GM12878 (cell line): ENCODE results near the gene CLIC6.

Source experiments
- CTCF ChIP-seq, 3 experiments: IDR thresholded peaks in 2 of 3; conservative IDR thresholded peaks in 1 of 3; 2 replicates each; pipeline ENCODE4 v1.5.1; 2011; ENCODE audit warnings: low read depth in 3 of 3, low read length in 3 of 3, mild to moderate bottlenecking in 3 of 3, control low read depth in 2 of 3, moderate library complexity in 2 of 3, inconsistent platforms in 1 of 3, mixed read lengths in 1 of 3; ENCODE audit not compliant: control insufficient read depth in 2 of 3, insufficient read depth in 1 of 3; ENCODE audit errors: extremely low read depth in 1 of 3
- ELK1 ChIP-seq: IDR thresholded peaks from 2 replicates; pipeline ENCODE4 v1.6.1; 2012; ENCODE audit warnings: low read depth, low read length, improper control_type of control experiment
- FOS ChIP-seq: IDR thresholded peaks from 3 replicates; pipeline ENCODE4 v1.6.1; 2011; ENCODE audit warnings: borderline replicate concordance; ENCODE audit not compliant: insufficient read length; ENCODE audit errors: extremely low read depth
- JUND ChIP-seq: IDR thresholded peaks from 2 replicates; pipeline ENCODE4 v1.6.1; 2012; ENCODE audit warnings: low read depth, mild to moderate bottlenecking, low read length, improper control_type of control experiment, moderate library complexity
- MAX ChIP-seq: IDR thresholded peaks from 2 replicates; pipeline ENCODE4 v1.6.1; 2012; ENCODE audit warnings: low read depth, low read length, improper control_type of control experiment
- MYC ChIP-seq: IDR thresholded peaks from 2 replicates; pipeline ENCODE4 v1.6.1; 2011; ENCODE audit warnings: mild to moderate bottlenecking, low read length, moderate library complexity, inconsistent platforms; ENCODE audit not compliant: insufficient read depth, insufficient replicate concordance, insufficient read length, severe bottlenecking
- RAD21 ChIP-seq: IDR thresholded peaks from 2 replicates; pipeline ENCODE4 v1.6.1; 2011; ENCODE audit warnings: mild to moderate bottlenecking, low read depth, low read length, moderate library complexity; ENCODE audit not compliant: insufficient read depth
- RCOR1 ChIP-seq: conservative IDR thresholded peaks from 2 replicates; pipeline ENCODE4 v1.6.1; 2012; ENCODE audit warnings: low read depth, low read length, improper control_type of control experiment
- USF2 ChIP-seq: IDR thresholded peaks from 2 replicates; pipeline ENCODE4 v1.6.1; 2011; ENCODE audit warnings: low read depth, low read length, improper control_type of control experiment, borderline replicate concordance

GRCh38 chr21:34636961-34637360, 31.8 kb upstream of the CLIC6 start:
- TF ChIP-seq USF2 (no peak), CTCF (IDR thresholded peaks at IDR 0.05 in 2 of 3, conservative IDR thresholded peaks at IDR 0.05 in 1 of 3; ENCODE audit: control insufficient read depth in 2 of 3, extremely low read depth in 1 of 3, insufficient read depth in 1 of 3, low read depth in 3 of 3, low read length in 3 of 3) (no peak), MYC (no peak), RCOR1 (no peak), FOS (no peak), JUND (no peak), MAX (no peak), ELK1 (no peak), RAD21 (no peak)
